ENCODE results near the gene COL18A1. TPM values are rescaled to one million over a fixed set of nuclear protein-coding genes. Genes with fewer than 3 reads are reported as not detected.
A peak's percentile ranks its signal among the peaks of the same experiment; 100 is the strongest.

The COL18A1 gene
- total and polyA plus RNA-seq, 10 donors = 35.0 to 208 (median 86.4) TPM

- Histone ChIP-seq H3K4me1 (no peaks in the 10 kb centered on the region), H3K36me3 (no peaks in the 10 kb centered on the region), H3K9me3 (peaks cover 0 to 12% (median 9%) of the 10 kb centered on the region in 8 donors), H3K4me3 (no peak overlapping the region), H3K27me3 (replicated peaks in 1 of 7) (peaks cover 0 to 5% (median 0%) of the 10 kb centered on the region in 7 donors), H3K27ac (no peak overlapping the region)
- no peak for DNase-seq
- TF ChIP-seq POLR2AphosphoS5 (IDR thresholded peaks at IDR 0.05) = no peak
- no peak for TF ChIP-seq POLR2A (IDR thresholded peaks at IDR 0.05)
- TF ChIP-seq, protein P1, sequence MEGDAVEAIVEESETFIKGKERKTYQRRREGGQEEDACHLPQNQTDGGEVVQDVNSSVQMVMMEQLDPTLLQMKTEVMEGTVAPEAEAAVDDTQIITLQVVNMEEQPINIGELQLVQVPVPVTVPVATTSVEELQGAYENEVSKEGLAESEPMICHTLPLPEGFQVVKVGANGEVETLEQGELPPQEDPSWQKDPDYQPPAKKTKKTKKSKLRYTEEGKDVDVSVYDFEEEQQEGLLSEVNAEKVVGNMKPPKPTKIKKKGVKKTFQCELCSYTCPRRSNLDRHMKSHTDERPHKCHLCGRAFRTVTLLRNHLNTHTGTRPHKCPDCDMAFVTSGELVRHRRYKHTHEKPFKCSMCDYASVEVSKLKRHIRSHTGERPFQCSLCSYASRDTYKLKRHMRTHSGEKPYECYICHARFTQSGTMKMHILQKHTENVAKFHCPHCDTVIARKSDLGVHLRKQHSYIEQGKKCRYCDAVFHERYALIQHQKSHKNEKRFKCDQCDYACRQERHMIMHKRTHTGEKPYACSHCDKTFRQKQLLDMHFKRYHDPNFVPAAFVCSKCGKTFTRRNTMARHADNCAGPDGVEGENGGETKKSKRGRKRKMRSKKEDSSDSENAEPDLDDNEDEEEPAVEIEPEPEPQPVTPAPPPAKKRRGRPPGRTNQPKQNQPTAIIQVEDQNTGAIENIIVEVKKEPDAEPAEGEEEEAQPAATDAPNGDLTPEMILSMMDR (IDR thresholded peaks at IDR 0.05 in 8 of 11, conservative IDR thresholded peaks at IDR 0.05 in 3 of 11) = no peak
- 82 to 95% (median 90%) methylated on average over 9 of the region's 9 CpGs for WGBS, 5 donors
- intact Hi-C loops (cut with DNase I; ENCODE audit: low total_unique reads) = no loop called here
Measured at GRCh38 chr21:45445369-45445768, 40.4 kb downstream of the COL18A1 start.

- no peak for DNase-seq
- Histone ChIP-seq H3K27ac (no peak overlapping the region), H3K4me3 (no peak overlapping the region), H3K4me1 (peaks cover 0 to 4% (median 0%) of the 10 kb centered on the region in 6 donors), H3K27me3 (replicated peaks in 1 of 7) (peaks cover 0 to 5% (median 0%) of the 10 kb centered on the region in 7 donors), H3K9me3 (peaks cover 0 to 12% (median 9%) of the 10 kb centered on the region in 8 donors), H3K36me3 (no peaks in the 10 kb centered on the region)
- TF ChIP-seq POLR2AphosphoS5 (IDR thresholded peaks at IDR 0.05) = no peak
- TF ChIP-seq, protein P1 (IDR thresholded peaks at IDR 0.05 in 8 of 11, conservative IDR thresholded peaks at IDR 0.05 in 3 of 11) = no peak
- no peak for TF ChIP-seq POLR2A (IDR thresholded peaks at IDR 0.05)
- WGBS, 5 donors = 85 to 97% (median 91%) methylated on average over 8 of the region's 8 CpGs
- intact Hi-C loops (cut with DNase I; ENCODE audit: low total_unique reads) = no loop called here
Measured at GRCh38 chr21:45447821-45448220, 42.9 kb downstream of the COL18A1 start.

- DNase-seq = no peak
- WGBS, 5 donors = 84 to 95% (median 90%) methylated on average over 20 of the region's 20 CpGs
- Histone ChIP-seq H3K4me1 (peaks cover 0 to 5% (median 0%) of the 10 kb centered on the region in 6 donors), H3K36me3 (no peaks in the 10 kb centered on the region), H3K27me3 (replicated peaks in 1 of 7) (peaks cover 0 to 5% (median 0%) of the 10 kb centered on the region in 7 donors), H3K4me3 (no peak overlapping the region), H3K9me3 (peaks cover 0 to 12% (median 9%) of the 10 kb centered on the region in 8 donors), H3K27ac (no peak overlapping the region)
- TF ChIP-seq, protein P1 (IDR thresholded peaks at IDR 0.05 in 8 of 11, conservative IDR thresholded peaks at IDR 0.05 in 3 of 11) = no peak
- TF ChIP-seq POLR2A (IDR thresholded peaks at IDR 0.05) (no peak), POLR2AphosphoS5 (IDR thresholded peaks at IDR 0.05) (no peak)
- intact Hi-C loops (cut with DNase I; ENCODE audit: low total_unique reads) = no loop called here
Measured at GRCh38 chr21:45448283-45448809, 43.4 kb downstream of the COL18A1 start.

DNA sequence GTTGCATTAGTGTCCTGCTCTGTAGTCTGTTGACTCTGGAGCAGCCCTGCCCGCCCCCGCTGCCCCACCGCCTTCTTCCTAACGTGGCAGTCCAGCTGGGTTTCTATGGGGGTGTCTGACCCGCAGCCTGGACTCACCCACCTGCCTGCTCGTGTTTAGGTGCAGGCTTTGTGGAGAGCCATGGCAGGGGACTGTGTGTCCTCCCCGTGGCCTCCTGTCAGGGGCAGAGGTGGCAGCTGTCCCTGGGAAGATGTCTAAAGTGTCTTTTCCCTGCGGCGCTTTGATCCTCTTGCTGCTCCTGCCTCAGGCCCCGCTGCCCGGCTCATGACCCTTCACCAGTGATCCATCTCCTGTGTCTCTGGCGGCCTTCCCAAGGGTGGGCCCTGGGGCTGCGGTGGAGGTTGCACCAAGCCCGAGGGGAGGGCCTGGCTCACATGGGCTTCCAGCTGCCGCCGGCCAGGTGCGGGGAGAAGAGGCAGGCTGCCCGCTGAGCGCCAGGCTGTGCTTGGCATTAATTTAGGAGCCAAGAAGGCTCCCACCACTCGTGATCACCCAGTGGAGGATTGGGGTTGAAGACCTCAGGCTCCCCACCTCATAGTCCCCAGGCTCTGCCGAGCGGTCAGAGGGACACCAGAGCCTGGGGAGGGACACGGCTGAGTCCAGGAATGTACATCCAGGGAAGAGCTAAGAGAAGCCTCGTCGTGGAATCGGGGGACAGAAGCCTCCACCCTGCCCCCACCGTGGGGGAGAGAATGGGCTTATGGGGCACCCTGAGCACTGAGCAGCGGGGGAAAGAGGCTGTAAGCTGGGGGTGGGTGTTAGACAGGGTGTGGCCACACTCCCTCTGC, 44.1 kb downstream of the COL18A1 start:
- Histone ChIP-seq H3K9me3 (peaks cover 0 to 12% (median 9%) of the 10 kb centered on the region in 8 donors), H3K27ac (no peak overlapping the region), H3K27me3 (replicated peaks in 1 of 7) (peaks cover 0 to 5% (median 0%) of the 10 kb centered on the region in 7 donors), H3K4me3 (no peak overlapping the region), H3K4me1 (peaks cover 0 to 12% (median 3%) of the 10 kb centered on the region in 6 donors), H3K36me3 (no peaks in the 10 kb centered on the region)
- TF ChIP-seq POLR2A (IDR thresholded peaks at IDR 0.05) (no peak), POLR2AphosphoS5 (IDR thresholded peaks at IDR 0.05) (no peak)
- TF ChIP-seq, protein P1 (IDR thresholded peaks at IDR 0.05 in 8 of 11, conservative IDR thresholded peaks at IDR 0.05 in 3 of 11) = no peak
- intact Hi-C loops (cut with DNase I; ENCODE audit: low total_unique reads) = no loop called here
- DNase-seq = peak; percentile 58
- 80 to 87% (median 85%) methylated on average over 18 to 28 of the region's 28 CpGs for WGBS, 5 donors

All from spleen (tissue), 11 donors.